ENCODE results near the gene MGAT3. TPM values are rescaled to one million over a fixed set of nuclear protein-coding genes. Genes with fewer than 3 reads are reported as not detected.

Gene MGAT3
- total and polyA plus RNA-seq, 9 of the 15 experiments (the other 6 are each of a cell fraction or from before 2014, with no cell fraction given) = 0.10 to 11.5 (median 4.6) TPM

GRCh38 chr22:39534092-39534506 is 77.3 kb downstream of the MGAT3 start:
- FAIRE-seq (no peak), ATAC-seq (no peak), DNase-seq (ENCODE audit: extremely low read depth in 1 of 4, low spot score in 3 of 4) (no peak)
- WGBS (ENCODE audit: insufficient coverage, low coverage, missing lambda C conversion rate) = 73% methylated on average over 8 of the region's 12 CpGs
- Histone ChIP-seq H3K9me3 (replicated peaks; ENCODE audit: control insufficient read depth, insufficient read depth, low read depth, low read length) (no peaks in the 10 kb centered on the region), H3K27ac (ENCODE audit: extremely low read depth, low read depth, low read length) (no peak overlapping the region), H3K9ac (ENCODE audit: insufficient read depth in 1 of 2, low read depth in 2 of 2, low read length in 2 of 2) (peak overlapping the region; percentile 28 to 49; a peak in 3 of 4 replicates), H3K79me2 (ENCODE audit: control insufficient read depth, insufficient read depth, low read length) (peaks cover 35% of the 10 kb centered on the region), H3K36me3 (ENCODE audit: control insufficient read depth, insufficient read depth, low read length) (peaks cover 26% of the 10 kb centered on the region), H3K4me1 (replicated peaks in 1 of 2; ENCODE audit: control insufficient read depth in 2 of 2, insufficient read depth in 2 of 2, low read length in 2 of 2) (peaks cover 21 to 46% of the 10 kb centered on the region in 2 experiments; a peak in 4 of 5 replicates), H3K4me3 (no peak overlapping the region), H2AFZ (ENCODE audit: low read depth, low read length) (peak overlapping the region; percentile 98), H3K9me1 (ENCODE audit: control insufficient read depth, insufficient read depth, low read length) (no peaks in the 10 kb centered on the region), H3K27me3 (ENCODE audit: control insufficient read depth in 2 of 2, insufficient read depth in 2 of 2, low read length in 2 of 2) (no peaks in the 10 kb centered on the region), H3K4me2 (ENCODE audit: insufficient read depth, low read length) (peak overlapping the region; percentile 62; the same call in 1 of the 2 replicates), H4K20me1 (replicated peaks; ENCODE audit: control insufficient read depth, insufficient read depth, low read length) (peaks cover 7% of the 10 kb centered on the region)
- ChIA-PET POLR2A (interaction anchor here (0.6 kb wide), 2 partner anchors 12 to 215 kb away, joined by 3 read pairs; no protein-coding TSS in a partner anchor), CTCF (ENCODE audit: low intra/inter-chr PET ratio) (interaction anchor here (0.6 to 2.2 kb wide), 5 partner anchors 26 to 1365 kb away, joined by 3 to 18 read pairs (median 3); no protein-coding TSS in a partner anchor)
- in situ Hi-C loops (cut with MboI) (loop anchor here (5.0 to 10.0 kb wide), 2 partner anchors 372 to 651 kb away; no protein-coding TSS in a partner anchor), intact Hi-C loops (cut with micrococcal nuclease) (loop anchor here (5.0 kb wide), 2 partner anchors 37 to 503 kb away; no protein-coding TSS in a partner anchor)
- BruUV-seq (replicated peaks) = no TSS peak
- TF ChIP-seq CHD4 (IDR thresholded peaks at IDR 0.05; ENCODE audit: insufficient read depth, insufficient replicate concordance, low read depth, low read length, poor library complexity, severe bottlenecking) (no peak), MNT (conservative IDR thresholded peaks at IDR 0.05) (no peak), ZNF23 (CRISPR knock-in tag; IDR thresholded peaks at IDR 0.05) (no peak), RBM15 (IDR thresholded peaks at IDR 0.05; ENCODE audit: insufficient read depth, low read length) (no peak), ATF7 (IDR thresholded peaks at IDR 0.05) (no peak), MTF1 (CRISPR knock-in tag; IDR thresholded peaks at IDR 0.05; ENCODE audit: borderline replicate concordance) (no peak), MED1 (CRISPR knock-in tag; IDR thresholded peaks at IDR 0.05; ENCODE audit: borderline replicate concordance) (no peak), ELF2 (CRISPR knock-in tag; IDR thresholded peaks at IDR 0.05) (no peak), ZNF512 (tag; IDR thresholded peaks at IDR 0.05) (no peak), ASH1L (IDR thresholded peaks at IDR 0.05; ENCODE audit: borderline replicate concordance, low read depth, partially characterized antibody) (no peak), ILF3 (IDR thresholded peaks at IDR 0.05; ENCODE audit: borderline replicate concordance) (no peak), ZNF551 (CRISPR knock-in tag; IDR thresholded peaks at IDR 0.05) (no peak), ZNF445 (CRISPR knock-in tag; IDR thresholded peaks at IDR 0.05; ENCODE audit: low read depth) (no peak), RUNX1 (IDR thresholded peaks at IDR 0.05; ENCODE audit: low read depth) (no peak)
- TF ChIP-seq, protein P1, sequence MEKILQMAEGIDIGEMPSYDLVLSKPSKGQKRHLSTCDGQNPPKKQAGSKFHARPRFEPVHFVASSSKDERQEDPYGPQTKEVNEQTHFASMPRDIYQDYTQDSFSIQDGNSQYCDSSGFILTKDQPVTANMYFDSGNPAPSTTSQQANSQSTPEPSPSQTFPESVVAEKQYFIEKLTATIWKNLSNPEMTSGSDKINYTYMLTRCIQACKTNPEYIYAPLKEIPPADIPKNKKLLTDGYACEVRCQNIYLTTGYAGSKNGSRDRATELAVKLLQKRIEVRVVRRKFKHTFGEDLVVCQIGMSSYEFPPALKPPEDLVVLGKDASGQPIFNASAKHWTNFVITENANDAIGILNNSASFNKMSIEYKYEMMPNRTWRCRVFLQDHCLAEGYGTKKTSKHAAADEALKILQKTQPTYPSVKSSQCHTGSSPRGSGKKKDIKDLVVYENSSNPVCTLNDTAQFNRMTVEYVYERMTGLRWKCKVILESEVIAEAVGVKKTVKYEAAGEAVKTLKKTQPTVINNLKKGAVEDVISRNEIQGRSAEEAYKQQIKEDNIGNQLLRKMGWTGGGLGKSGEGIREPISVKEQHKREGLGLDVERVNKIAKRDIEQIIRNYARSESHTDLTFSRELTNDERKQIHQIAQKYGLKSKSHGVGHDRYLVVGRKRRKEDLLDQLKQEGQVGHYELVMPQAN (IDR thresholded peaks at IDR 0.05; ENCODE audit: borderline replicate concordance) = no peak
- TF ChIP-seq, protein P2, sequence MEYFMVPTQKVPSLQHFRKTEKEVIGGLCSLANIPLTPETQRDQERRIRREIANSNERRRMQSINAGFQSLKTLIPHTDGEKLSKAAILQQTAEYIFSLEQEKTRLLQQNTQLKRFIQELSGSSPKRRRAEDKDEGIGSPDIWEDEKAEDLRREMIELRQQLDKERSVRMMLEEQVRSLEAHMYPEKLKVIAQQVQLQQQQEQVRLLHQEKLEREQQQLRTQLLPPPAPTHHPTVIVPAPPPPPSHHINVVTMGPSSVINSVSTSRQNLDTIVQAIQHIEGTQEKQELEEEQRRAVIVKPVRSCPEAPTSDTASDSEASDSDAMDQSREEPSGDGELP (CRISPR knock-in tag; IDR thresholded peaks at IDR 0.05; ENCODE audit: borderline replicate concordance) = no peak
